ENCODE data around the gene RMC1. TPM values are rescaled to one million over a fixed set of nuclear protein-coding genes. Genes with fewer than 3 reads are reported as not detected.

RMC1 gene
- total and polyA plus RNA-seq, 2 of the 13 experiments (the other 11 are each of a cell fraction or from before 2014, with no cell fraction given), result 9.4 to 19.5 TPM

GRCh38 chr18:23570912-23571504 lies 67.7 kb downstream of the RMC1 start:
- H3K27ac ChIP-seq (ENCODE audit: extremely low read length, insufficient read depth, low read length), result peak overlapping the region; percentile 72
- H3K4me3 ChIP-seq (replicated peaks in 1 of 3; ENCODE audit: insufficient read depth in 1 of 3, low read depth in 2 of 3, low read length in 3 of 3), result no peak overlapping the region
- DNase-seq (ENCODE audit: low spot score) (no peak), FAIRE-seq (no peak), ATAC-seq (no peak)
- in situ Hi-C loops (cut with HindIII; ENCODE audit: extremely low pct_ligation_motif_present, low pct_unique_long_range_greater_than_20kb) (no loop called here), intact Hi-C loops (cut with micrococcal nuclease; ENCODE audit: unreplicated experiment) (loop anchor here (1.0 kb wide), 1 partner anchor 15 kb away; no protein-coding TSS in a partner anchor)
- ChIA-PET CTCF (ENCODE audit: low intra/inter-chr PET ratio, low total read pairs) (no interaction called here), POLR2A (interaction anchor here (1.5 to 3.0 kb wide), 4 partner anchors 8 to 15 kb away, joined by 7 to 12 read pairs (median 8); no protein-coding TSS in a partner anchor)
- no peak overlapping the region; the same call in 1 of the 2 replicates for H3K4me2 ChIP-seq (ENCODE audit: low read depth, low read length)
- H3K36me3 ChIP-seq (replicated peaks in 1 of 2; ENCODE audit: control insufficient read depth in 1 of 2, insufficient read depth in 2 of 2, low read length in 2 of 2), result peaks cover 12 to 44% of the 10 kb centered on the region in 2 experiments
- peaks cover 85% of the 10 kb centered on the region for H3K4me1 ChIP-seq (ENCODE audit: insufficient read depth, low read length)
- no peaks in the 10 kb centered on the region for H3K9me3 ChIP-seq (ENCODE audit: low read length)
- peak; percentile 42; the same call in 1 of the 2 replicates for TF ChIP-seq ZNF121 (CRISPR knock-in tag; IDR thresholded peaks at IDR 0.05)
- no peak for TF ChIP-seq CEBPB (IDR thresholded peaks at IDR 0.05; ENCODE audit: borderline replicate concordance, low read depth, low read length)
- no peak for TF ChIP-seq ZNF367 (CRISPR knock-in tag; IDR thresholded peaks at IDR 0.05; ENCODE audit: borderline replicate concordance)
- peaks cover 10% of the 10 kb centered on the region; the same call in 1 of the 2 replicates for H4K20me1 ChIP-seq (ENCODE audit: insufficient read depth, low read length)
- H3K79me2 ChIP-seq (ENCODE audit: insufficient read depth, low read length), result peaks cover 34% of the 10 kb centered on the region
- H2AFZ ChIP-seq (ENCODE audit: low read length), result no peak overlapping the region
- no peaks in the 10 kb centered on the region for H3K27me3 ChIP-seq (ENCODE audit: control insufficient read depth in 1 of 2, insufficient read depth in 2 of 2, low read length in 2 of 2)
- no TSS peak for BruUV-seq (replicated peaks)
- WGBS (ENCODE audit: low lambda C conversion rate), result 73% methylated on average over 3 of the region's 3 CpGs
- H3K9ac ChIP-seq (ENCODE audit: insufficient read depth, low read depth, low read length), result no peak overlapping the region

GRCh38 chr18:23572012-23572411 lies 68.7 kb downstream of the RMC1 start:
- ATAC-seq (peak; percentile 62), FAIRE-seq (no peak), DNase-seq (ENCODE audit: low spot score) (peak; percentile 78)
- whole genome bisulfite sequencing (ENCODE audit: low lambda C conversion rate), result 0% methylated on average over 2 of the region's 2 CpGs
- Histone ChIP-seq H3K9me3 (ENCODE audit: low read length) (no peaks in the 10 kb centered on the region), H2AFZ (ENCODE audit: low read length) (no peak overlapping the region), H3K36me3 (replicated peaks in 1 of 2; ENCODE audit: control insufficient read depth in 1 of 2, insufficient read depth in 2 of 2, low read length in 2 of 2) (peaks cover 10 to 39% of the 10 kb centered on the region in 2 experiments), H3K4me3 (replicated peaks in 1 of 3; ENCODE audit: insufficient read depth in 1 of 3, low read depth in 2 of 3, low read length in 3 of 3) (no peak overlapping the region), H3K4me1 (ENCODE audit: insufficient read depth, low read length) (peaks cover 83% of the 10 kb centered on the region), H3K4me2 (ENCODE audit: low read depth, low read length) (peak overlapping the region; percentile 24; the same call in 1 of the 2 replicates), H3K9ac (ENCODE audit: insufficient read depth, low read depth, low read length) (no peak overlapping the region), H3K27ac (ENCODE audit: extremely low read length, insufficient read depth, low read length) (peak overlapping the region; percentile 74), H4K20me1 (ENCODE audit: insufficient read depth, low read length) (peaks cover 10% of the 10 kb centered on the region; the same call in 1 of the 2 replicates), H3K79me2 (ENCODE audit: insufficient read depth, low read length) (peaks cover 38% of the 10 kb centered on the region), H3K27me3 (ENCODE audit: control insufficient read depth in 1 of 2, insufficient read depth in 2 of 2, low read length in 2 of 2) (no peaks in the 10 kb centered on the region)
- CTCF ChIA-PET (ENCODE audit: low intra/inter-chr PET ratio, low total read pairs), result no interaction called here
- BruUV-seq (replicated peaks), result no TSS peak
- POLR2A ChIA-PET, result interaction anchor here (3.0 kb wide), 1 partner anchor 16 kb away, joined by 12 read pairs; no protein-coding TSS in a partner anchor
- intact Hi-C loops (cut with micrococcal nuclease; ENCODE audit: unreplicated experiment) (no loop called here), in situ Hi-C loops (cut with HindIII; ENCODE audit: extremely low pct_ligation_motif_present, low pct_unique_long_range_greater_than_20kb) (no loop called here)
- TF ChIP-seq, protein P1, sequence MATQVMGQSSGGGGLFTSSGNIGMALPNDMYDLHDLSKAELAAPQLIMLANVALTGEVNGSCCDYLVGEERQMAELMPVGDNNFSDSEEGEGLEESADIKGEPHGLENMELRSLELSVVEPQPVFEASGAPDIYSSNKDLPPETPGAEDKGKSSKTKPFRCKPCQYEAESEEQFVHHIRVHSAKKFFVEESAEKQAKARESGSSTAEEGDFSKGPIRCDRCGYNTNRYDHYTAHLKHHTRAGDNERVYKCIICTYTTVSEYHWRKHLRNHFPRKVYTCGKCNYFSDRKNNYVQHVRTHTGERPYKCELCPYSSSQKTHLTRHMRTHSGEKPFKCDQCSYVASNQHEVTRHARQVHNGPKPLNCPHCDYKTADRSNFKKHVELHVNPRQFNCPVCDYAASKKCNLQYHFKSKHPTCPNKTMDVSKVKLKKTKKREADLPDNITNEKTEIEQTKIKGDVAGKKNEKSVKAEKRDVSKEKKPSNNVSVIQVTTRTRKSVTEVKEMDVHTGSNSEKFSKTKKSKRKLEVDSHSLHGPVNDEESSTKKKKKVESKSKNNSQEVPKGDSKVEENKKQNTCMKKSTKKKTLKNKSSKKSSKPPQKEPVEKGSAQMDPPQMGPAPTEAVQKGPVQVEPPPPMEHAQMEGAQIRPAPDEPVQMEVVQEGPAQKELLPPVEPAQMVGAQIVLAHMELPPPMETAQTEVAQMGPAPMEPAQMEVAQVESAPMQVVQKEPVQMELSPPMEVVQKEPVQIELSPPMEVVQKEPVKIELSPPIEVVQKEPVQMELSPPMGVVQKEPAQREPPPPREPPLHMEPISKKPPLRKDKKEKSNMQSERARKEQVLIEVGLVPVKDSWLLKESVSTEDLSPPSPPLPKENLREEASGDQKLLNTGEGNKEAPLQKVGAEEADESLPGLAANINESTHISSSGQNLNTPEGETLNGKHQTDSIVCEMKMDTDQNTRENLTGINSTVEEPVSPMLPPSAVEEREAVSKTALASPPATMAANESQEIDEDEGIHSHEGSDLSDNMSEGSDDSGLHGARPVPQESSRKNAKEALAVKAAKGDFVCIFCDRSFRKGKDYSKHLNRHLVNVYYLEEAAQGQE (IDR thresholded peaks at IDR 0.05; ENCODE audit: borderline replicate concordance in 1 of 2, low read depth in 1 of 2, low read length in 2 of 2), result 0 out of 4 replicates have a peak, but pooled peaks of 1 of the 2 experiments have one; percentile 14
- TF ChIP-seq HOXA5 (CRISPR knock-in tag; IDR thresholded peaks at IDR 0.05) (no peak), KLF11 (CRISPR knock-in tag; IDR thresholded peaks at IDR 0.05) (no peak), HMG20A (CRISPR knock-in tag; IDR thresholded peaks at IDR 0.05; ENCODE audit: borderline replicate concordance) (peak; percentile 74; the same call in 1 of the 2 replicates), PAXIP1 (CRISPR knock-in tag; conservative IDR thresholded peaks at IDR 0.05) (peak; percentile 60), RCOR2 (CRISPR knock-in tag; IDR thresholded peaks at IDR 0.05) (peak; percentile 35; the same call in 1 of the 2 replicates), ISL2 (CRISPR knock-in tag; IDR thresholded peaks at IDR 0.05) (peak; percentile 62; the same call in 1 of the 2 replicates)

Data from HepG2 (cell line).